Fibroblast of peridontal ligament (primary cell): Measurements from ENCODE around the gene SYNDIG1.

ENCODE experiments used
- DNase-seq: peaks from one replicate; pipeline ENCODE4 v3.0.0-alpha.2; 2010; ENCODE audit errors: extremely low read depth

SYNDIG1 gene

GRCh38 chr20:24634855-24635254 lies 165.4 kb downstream of the SYNDIG1 start:
- DNase-seq, result peak; percentile 89

- DNase-seq, result no peak
Measured at GRCh38 chr20:24636626-24637025, 167.2 kb downstream of the SYNDIG1 start.

- DNase-seq, result no peak
Measured at GRCh38 chr20:24637087-24637486, 167.7 kb downstream of the SYNDIG1 start.

- no peak for DNase-seq
Measured at GRCh38 chr20:24637941-24638340, 168.5 kb downstream of the SYNDIG1 start.

- DNase-seq, result peak; percentile 23
Measured at GRCh38 chr20:24638591-24639548, 169.4 kb downstream of the SYNDIG1 start.

- DNase-seq, result no peak
Measured at GRCh38 chr20:24640276-24640675, 170.8 kb downstream of the SYNDIG1 start.

- DNase-seq, result no peak
Measured at GRCh38 chr20:24640686-24641085, 171.3 kb downstream of the SYNDIG1 start.

- peak; percentile 83 for DNase-seq
Measured at GRCh38 chr20:24643731-24644626, 174.6 kb downstream of the SYNDIG1 start.

GRCh38 chr20:24646321-24646720 lies 176.9 kb downstream of the SYNDIG1 start:
- DNase-seq, result no peak

- DNase-seq, result no peak
Measured at GRCh38 chr20:24647713-24648112, 178.3 kb downstream of the SYNDIG1 start.

GRCh38 chr20:24648481-24648880 lies 179.1 kb downstream of the SYNDIG1 start:
- peak; percentile 95 for DNase-seq

GRCh38 chr20:24648919-24649318 lies 179.5 kb downstream of the SYNDIG1 start:
- DNase-seq, result no peak

GRCh38 chr20:24649787-24650490 lies 180.5 kb downstream of the SYNDIG1 start:
- DNase-seq, result peak; percentile 66

- peak; percentile 97 for DNase-seq
Measured at GRCh38 chr20:24651171-24651975, 181.9 kb downstream of the SYNDIG1 start.

GRCh38 chr20:24651976-24652345 lies 182.5 kb downstream of the SYNDIG1 start:
- DNase-seq, result no peak

- DNase-seq, result no peak
Measured at GRCh38 chr20:24653306-24653705, 183.9 kb downstream of the SYNDIG1 start.

GRCh38 chr20:24654425-24654824 lies 185.0 kb downstream of the SYNDIG1 start:
- no peak for DNase-seq

GRCh38 chr20:24656391-24656790 lies 187.0 kb downstream of the SYNDIG1 start:
- DNase-seq, result no peak

GRCh38 chr20:24657196-24657595 lies 187.8 kb downstream of the SYNDIG1 start:
- DNase-seq, result peak; percentile 39

GRCh38 chr20:24657878-24658620 lies 188.6 kb downstream of the SYNDIG1 start:
- no peak for DNase-seq
